ENCODE measurements around the gene RPL7A.
"Not testable (repeated sequence)": the region's sequence is repeated elsewhere in the genome, so short reads cannot be mapped to it uniquely, and the experiment has no call there.

RPL7A gene

GRCh38 chr9:133385452-133385851, 37.4 kb downstream of the RPL7A start:
- no peak overlapping the region for H3K4me3 ChIP-seq (ENCODE audit: low read depth, low read length)
- TF ChIP-seq, protein P1, sequence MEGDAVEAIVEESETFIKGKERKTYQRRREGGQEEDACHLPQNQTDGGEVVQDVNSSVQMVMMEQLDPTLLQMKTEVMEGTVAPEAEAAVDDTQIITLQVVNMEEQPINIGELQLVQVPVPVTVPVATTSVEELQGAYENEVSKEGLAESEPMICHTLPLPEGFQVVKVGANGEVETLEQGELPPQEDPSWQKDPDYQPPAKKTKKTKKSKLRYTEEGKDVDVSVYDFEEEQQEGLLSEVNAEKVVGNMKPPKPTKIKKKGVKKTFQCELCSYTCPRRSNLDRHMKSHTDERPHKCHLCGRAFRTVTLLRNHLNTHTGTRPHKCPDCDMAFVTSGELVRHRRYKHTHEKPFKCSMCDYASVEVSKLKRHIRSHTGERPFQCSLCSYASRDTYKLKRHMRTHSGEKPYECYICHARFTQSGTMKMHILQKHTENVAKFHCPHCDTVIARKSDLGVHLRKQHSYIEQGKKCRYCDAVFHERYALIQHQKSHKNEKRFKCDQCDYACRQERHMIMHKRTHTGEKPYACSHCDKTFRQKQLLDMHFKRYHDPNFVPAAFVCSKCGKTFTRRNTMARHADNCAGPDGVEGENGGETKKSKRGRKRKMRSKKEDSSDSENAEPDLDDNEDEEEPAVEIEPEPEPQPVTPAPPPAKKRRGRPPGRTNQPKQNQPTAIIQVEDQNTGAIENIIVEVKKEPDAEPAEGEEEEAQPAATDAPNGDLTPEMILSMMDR (IDR thresholded peaks at IDR 0.05; ENCODE audit: low read depth, low read length, missing control alignments): no peak
- in situ Hi-C loops (cut with HindIII; ENCODE audit: low sequenced_read_pairs): no loop called here
- DNase-seq (ENCODE audit: low read depth): no peak

GRCh38 chr9:133386338-133386737, 38.3 kb downstream of the RPL7A start:
- TF ChIP-seq, protein P1 (IDR thresholded peaks at IDR 0.05; ENCODE audit: low read depth, low read length, missing control alignments): no peak
- DNase-seq (ENCODE audit: low read depth): no peak
- in situ Hi-C loops (cut with HindIII; ENCODE audit: low sequenced_read_pairs): no loop called here
- H3K4me3 ChIP-seq (ENCODE audit: low read depth, low read length): no peak overlapping the region

GRCh38 chr9:133387680-133388079, 39.7 kb downstream of the RPL7A start:
- in situ Hi-C loops (cut with HindIII; ENCODE audit: low sequenced_read_pairs): no loop called here
- no peak for DNase-seq (ENCODE audit: low read depth)
- H3K4me3 ChIP-seq (ENCODE audit: low read depth, low read length): no peak overlapping the region
- TF ChIP-seq, protein P1 (IDR thresholded peaks at IDR 0.05; ENCODE audit: low read depth, low read length, missing control alignments): no peak

DNA sequence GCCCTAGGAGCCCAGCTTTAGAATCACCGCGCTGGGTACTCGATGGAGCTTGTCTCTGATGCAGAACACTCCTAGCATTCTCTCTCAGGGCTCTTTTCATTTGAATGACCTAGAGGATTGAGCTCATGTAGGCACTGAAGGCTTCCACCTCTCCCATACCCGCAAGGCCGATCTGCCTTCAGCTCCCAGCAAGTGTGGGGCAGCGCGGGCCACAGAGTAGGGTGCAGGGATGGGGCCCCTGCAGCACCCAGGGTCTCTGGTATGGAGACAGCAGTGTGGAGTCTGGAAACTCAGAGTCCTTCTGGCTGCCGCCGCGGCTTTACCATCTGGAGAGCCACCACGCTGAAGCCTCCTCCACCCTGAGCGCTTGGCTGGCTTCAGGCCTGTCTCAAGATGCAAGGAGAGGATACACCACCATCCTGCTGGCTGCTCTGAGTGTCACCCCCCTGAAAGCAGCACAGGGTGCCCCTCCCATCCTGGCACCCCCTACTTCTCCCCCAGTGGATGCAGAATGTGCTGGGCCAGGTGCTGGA, 41.1 kb downstream of the RPL7A start:
- DNase-seq (ENCODE audit: low read depth): no peak
- H3K4me3 ChIP-seq (ENCODE audit: low read depth, low read length): no peak overlapping the region
- TF ChIP-seq, protein P1 (IDR thresholded peaks at IDR 0.05; ENCODE audit: low read depth, low read length, missing control alignments): no peak
- in situ Hi-C loops (cut with HindIII; ENCODE audit: low sequenced_read_pairs): no loop called here

- TF ChIP-seq, protein P1 (IDR thresholded peaks at IDR 0.05; ENCODE audit: low read depth, low read length, missing control alignments): no peak
- H3K4me3 ChIP-seq (ENCODE audit: low read depth, low read length): no peak overlapping the region
- in situ Hi-C loops (cut with HindIII; ENCODE audit: low sequenced_read_pairs): no loop called here
- no peak for DNase-seq (ENCODE audit: low read depth)
Measured at GRCh38 chr9:133389562-133389961, 41.5 kb downstream of the RPL7A start.

DNA sequence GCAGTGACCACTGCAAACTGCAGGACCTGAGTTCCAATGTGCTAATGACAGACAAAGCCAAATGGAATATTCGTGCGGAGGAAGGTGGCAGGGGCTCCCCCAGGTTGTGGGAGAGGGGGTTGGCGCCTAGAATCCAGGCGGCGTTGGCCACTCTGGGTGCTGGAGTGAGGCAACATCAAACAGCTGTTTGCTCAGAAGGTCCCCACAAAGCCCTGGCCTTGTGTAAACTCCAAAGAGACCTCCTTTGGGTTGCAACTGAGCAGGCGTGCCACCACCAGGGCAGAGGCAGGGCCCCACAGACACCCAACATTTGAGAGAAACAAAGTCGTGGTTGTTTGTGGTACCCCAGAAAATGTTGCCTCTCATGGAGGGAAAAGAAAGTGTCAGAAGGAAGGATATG, 42.7 kb downstream of the RPL7A start:
- in situ Hi-C loops (cut with HindIII; ENCODE audit: low sequenced_read_pairs): no loop called here

GRCh38 chr9:133391449-133391848, 43.4 kb downstream of the RPL7A start:
- H3K4me3 ChIP-seq (ENCODE audit: low read depth, low read length); DNase-seq (ENCODE audit: low read depth); in situ Hi-C loops (cut with HindIII; ENCODE audit: low sequenced_read_pairs): not testable (repeated sequence)

More for the DNA sequence above, 42.7 kb downstream of the RPL7A start:
- H3K4me3 ChIP-seq (ENCODE audit: low read depth, low read length): no peak overlapping the region
- DNase-seq (ENCODE audit: low read depth): no peak
- TF ChIP-seq, protein P1 (IDR thresholded peaks at IDR 0.05; ENCODE audit: low read depth, low read length, missing control alignments): no peak

- in situ Hi-C loops (cut with HindIII; ENCODE audit: low sequenced_read_pairs); H3K4me3 ChIP-seq (ENCODE audit: low read depth, low read length); DNase-seq (ENCODE audit: low read depth): not testable (repeated sequence)
Measured at GRCh38 chr9:133392308-133392707, 44.3 kb downstream of the RPL7A start.
